OCI-LY7 (cell line): ENCODE data around the gene NCAPD2.

ENCODE experiments used
- EZH2phosphoT487 ChIP-seq: fragments of 200-600 bp; sonication (generic); IDR thresholded peaks from 2 replicates; pipeline ENCODE4 v1.6.1; 2018; ENCODE audit warnings: low read depth, borderline replicate concordance, mild to moderate bottlenecking, mixed run types, antibody characterized with exemption, low read length, moderate library complexity, mixed read lengths
- TF ChIP-seq, protein P1 (sequence below): fragments of 200-600 bp; sonication (generic); conservative IDR thresholded peaks from 2 replicates; pipeline ENCODE4 v1.5.1; 2014; ENCODE audit warnings: mild to moderate bottlenecking, antibody characterized with exemption, low read length, moderate library complexity, mixed read lengths

DNA sequence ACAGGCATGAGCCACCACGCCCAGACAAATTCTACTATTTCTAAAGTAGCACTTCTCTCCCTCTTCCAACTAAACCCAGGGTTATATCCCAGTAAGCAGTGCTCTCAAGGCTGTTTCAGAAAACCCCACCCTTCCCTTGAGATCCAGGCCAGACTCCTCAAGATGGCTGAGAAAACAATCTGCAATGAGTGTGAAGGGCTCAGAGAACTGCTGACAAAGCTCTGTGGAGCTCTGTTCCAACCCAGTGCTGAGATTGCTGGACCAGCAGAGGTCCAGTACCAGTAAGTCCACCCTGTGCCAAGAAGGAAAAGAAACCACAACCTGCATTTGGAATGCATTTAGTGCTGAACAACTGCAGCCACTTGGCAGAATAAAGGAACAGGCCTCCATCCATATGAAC lies 65.6 kb downstream of the NCAPD2 start:
- no peak for TF ChIP-seq EZH2phosphoT487
- TF ChIP-seq, protein P1, sequence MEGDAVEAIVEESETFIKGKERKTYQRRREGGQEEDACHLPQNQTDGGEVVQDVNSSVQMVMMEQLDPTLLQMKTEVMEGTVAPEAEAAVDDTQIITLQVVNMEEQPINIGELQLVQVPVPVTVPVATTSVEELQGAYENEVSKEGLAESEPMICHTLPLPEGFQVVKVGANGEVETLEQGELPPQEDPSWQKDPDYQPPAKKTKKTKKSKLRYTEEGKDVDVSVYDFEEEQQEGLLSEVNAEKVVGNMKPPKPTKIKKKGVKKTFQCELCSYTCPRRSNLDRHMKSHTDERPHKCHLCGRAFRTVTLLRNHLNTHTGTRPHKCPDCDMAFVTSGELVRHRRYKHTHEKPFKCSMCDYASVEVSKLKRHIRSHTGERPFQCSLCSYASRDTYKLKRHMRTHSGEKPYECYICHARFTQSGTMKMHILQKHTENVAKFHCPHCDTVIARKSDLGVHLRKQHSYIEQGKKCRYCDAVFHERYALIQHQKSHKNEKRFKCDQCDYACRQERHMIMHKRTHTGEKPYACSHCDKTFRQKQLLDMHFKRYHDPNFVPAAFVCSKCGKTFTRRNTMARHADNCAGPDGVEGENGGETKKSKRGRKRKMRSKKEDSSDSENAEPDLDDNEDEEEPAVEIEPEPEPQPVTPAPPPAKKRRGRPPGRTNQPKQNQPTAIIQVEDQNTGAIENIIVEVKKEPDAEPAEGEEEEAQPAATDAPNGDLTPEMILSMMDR: no peak
